Gastroesophageal sphincter (tissue), 3 donors: ENCODE results near the gene SLC6A15.

Source experiments
- POLR2AphosphoS5 ChIP-seq: sonication (generic); formaldehyde crosslinking; IDR thresholded peaks from one replicate; pipeline ENCODE4 v1.6.1; 2017; ENCODE audit warnings: antibody characterized with exemption
- TF ChIP-seq, protein P1 (sequence below), 4 experiments: fragments of 200-600 bp in 2 of 4; fragments of 450-650 bp in 2 of 4; sonication (generic) in 1 of 4; IDR thresholded peaks; one replicate each; pipeline ENCODE4 v1.5.1; 2017 to 2019; ENCODE audit warnings: antibody characterized with exemption in 4 of 4, mild to moderate bottlenecking in 2 of 4, moderate library complexity in 2 of 4

DNA sequence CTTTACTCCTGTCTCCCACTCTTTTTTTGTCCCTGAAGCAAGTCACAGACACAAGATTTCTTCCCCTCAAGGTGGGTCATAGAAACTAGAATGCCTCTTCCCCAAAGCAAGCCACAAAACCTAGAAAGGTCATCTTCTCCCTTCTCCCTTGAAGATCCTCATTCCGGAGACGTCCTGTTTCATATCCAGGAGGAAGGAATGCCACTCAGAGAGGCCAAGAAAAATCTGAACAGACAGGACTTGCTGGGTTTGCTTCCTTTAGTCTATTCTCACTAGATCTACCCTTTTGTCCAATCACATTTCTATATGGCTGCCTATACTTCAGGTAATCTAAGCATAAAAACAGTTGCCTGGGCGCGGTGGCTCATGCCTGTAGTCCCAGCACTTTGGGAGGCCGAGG lies 23.7 kb downstream of the SLC6A15 start:
- no peak for TF ChIP-seq POLR2AphosphoS5
- TF ChIP-seq, protein P1, sequence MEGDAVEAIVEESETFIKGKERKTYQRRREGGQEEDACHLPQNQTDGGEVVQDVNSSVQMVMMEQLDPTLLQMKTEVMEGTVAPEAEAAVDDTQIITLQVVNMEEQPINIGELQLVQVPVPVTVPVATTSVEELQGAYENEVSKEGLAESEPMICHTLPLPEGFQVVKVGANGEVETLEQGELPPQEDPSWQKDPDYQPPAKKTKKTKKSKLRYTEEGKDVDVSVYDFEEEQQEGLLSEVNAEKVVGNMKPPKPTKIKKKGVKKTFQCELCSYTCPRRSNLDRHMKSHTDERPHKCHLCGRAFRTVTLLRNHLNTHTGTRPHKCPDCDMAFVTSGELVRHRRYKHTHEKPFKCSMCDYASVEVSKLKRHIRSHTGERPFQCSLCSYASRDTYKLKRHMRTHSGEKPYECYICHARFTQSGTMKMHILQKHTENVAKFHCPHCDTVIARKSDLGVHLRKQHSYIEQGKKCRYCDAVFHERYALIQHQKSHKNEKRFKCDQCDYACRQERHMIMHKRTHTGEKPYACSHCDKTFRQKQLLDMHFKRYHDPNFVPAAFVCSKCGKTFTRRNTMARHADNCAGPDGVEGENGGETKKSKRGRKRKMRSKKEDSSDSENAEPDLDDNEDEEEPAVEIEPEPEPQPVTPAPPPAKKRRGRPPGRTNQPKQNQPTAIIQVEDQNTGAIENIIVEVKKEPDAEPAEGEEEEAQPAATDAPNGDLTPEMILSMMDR (IDR thresholded peaks at IDR 0.05): no peak
